ENCODE results near the gene MFAP2. TPM values are rescaled to one million over a fixed set of nuclear protein-coding genes. Genes with fewer than 3 reads are reported as not detected.

The MFAP2 gene
- total RNA-seq = 40.7 and 44.5 TPM in 2 replicates

DNA sequence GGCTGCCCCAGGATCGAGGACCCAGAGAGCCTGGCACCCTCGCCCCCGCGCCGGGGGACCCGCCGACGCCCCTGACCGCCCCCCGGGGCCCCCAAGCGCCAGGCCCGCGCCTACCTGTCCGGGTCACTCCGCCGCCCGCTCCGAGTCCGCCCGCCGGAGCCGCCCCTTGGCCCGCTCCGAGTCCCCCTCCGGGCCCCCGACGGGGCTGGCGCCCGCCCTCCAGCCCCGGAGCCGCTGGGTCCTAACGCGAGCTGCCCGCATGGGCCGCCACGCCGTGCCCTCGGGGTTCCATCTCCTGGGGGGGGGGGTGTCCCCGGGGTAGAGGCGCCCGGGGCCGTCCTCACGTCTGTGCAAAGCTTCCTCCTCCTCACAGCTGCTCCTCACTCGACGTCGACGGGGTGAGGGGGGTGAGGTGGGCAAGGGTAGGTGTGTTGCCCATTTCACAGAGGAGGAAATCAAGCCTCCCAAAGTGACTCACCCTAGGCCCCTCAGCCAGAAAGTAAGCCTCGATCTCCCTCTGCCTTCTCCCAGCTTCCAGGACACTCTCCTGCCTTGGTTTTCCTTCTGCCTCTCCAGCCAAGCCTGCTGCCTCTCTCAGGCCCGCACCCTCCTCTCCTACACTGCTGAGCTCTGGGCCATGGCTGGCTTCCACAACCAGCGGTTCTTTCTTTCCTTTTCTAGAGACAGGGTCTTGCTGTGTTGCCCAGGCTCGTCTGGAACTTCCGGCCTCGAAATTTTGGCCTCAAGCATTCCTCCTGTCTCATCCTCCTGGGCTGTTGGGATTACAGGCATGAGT lies at the start of gene MFAP2:
Gene MFAP2, minus strand, starts transcription at position 148 of the 796 bp plus-strand sequence. CDS start 2,347 bp downstream, outside the sequence.

DNA sequence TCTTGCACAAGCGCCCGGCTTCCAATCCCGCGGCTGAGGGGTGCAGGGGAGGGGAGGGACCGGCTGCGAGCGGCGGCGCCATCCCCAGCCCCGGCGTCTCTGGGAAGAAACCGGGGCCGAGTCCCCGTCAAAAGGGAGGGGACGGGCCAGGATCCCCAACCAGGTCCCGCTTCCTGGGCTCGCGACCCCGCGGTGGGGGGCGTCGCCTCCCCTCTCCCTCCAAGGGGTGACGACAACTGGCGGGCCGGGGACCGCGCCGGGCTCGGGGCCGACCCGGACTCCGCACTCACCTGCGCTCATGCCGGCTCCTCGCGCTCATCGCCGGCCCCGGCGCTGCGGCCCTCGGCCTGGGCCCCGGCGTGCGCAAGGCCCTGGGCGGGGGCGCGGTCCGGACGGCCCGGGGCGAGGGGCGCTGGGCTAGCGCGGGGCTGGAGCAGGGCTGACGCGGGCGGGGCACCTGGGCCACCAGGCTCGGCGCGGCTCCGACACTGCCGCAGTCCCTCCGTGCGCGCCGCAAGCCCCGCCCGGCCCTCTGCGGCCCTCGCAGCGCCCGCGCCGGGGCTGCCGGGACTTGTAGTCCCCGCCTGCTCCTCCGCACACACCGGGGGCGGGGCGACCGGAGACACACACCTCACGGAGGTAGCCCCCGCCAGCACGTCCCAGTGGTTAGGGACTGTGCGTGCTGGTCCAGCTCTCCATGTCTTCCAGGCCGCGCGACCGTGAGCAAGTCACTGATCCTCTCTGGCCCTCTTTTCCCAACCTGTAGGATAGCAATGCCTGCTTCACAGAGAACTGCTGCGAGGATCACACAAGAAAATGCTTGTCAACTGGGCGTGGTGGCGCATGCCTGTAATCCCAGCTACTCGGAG lies 31.3 kb upstream of the MFAP2 start, which contains the start of gene ATP13A2:
Gene ATP13A2, minus strand, starts transcription at position 490 of the 869 bp plus-strand sequence. Its CDS starts 190 bp downstream, at position 300.

Other genes starting within 250 kb of the MFAP2 start
- gene RNU1-4, start 240.1 kb downstream of the MFAP2 start, total RNA-seq = under 0.01 TPM in 2 replicates
- gene RNU1-2, start 84.6 kb downstream of the MFAP2 start, total RNA-seq = under 0.01 TPM in 2 replicates
- gene CROCC, start 58.7 kb downstream of the MFAP2 start, total RNA-seq = 15.8 and 16.5 TPM in 2 replicates
- 20.9 and 40.3 TPM in 2 replicates for gene ATP13A2, start 31.3 kb upstream of the MFAP2 start, total RNA-seq
- gene SDHB, start 73.4 kb upstream of the MFAP2 start, total RNA-seq = 125 and 131 TPM in 2 replicates
- not detected in 2 replicates for gene PADI2, start 138.8 kb upstream of the MFAP2 start, total RNA-seq
- not detected in 2 replicates for gene PADI1, start 224.5 kb upstream of the MFAP2 start, total RNA-seq

All from subcutaneous preadipocyte (primary cell).